ENCODE measurements around the gene UGT1A8. TPM values are rescaled to one million over a fixed set of nuclear protein-coding genes. Genes with fewer than 3 reads are reported as not detected.

UGT1A8 gene
- polyA plus RNA-seq, 1 of the 3 experiments (the other 2 are of a cell fraction): not detected

- no peak for DNase-seq
- Histone ChIP-seq H3K4me2 (no peak overlapping the region), H3K36me3 (replicated peaks in 1 of 2; ENCODE audit: control insufficient read depth in 1 of 2, insufficient read depth in 2 of 2, low read length in 1 of 2) (no peaks in the 10 kb centered on the region), H3F3A (replicated peaks; ENCODE audit: insufficient read depth) (no peaks in the 10 kb centered on the region), H3K4me3 (ENCODE audit: low read depth in 2 of 2, low read length in 1 of 2) (no peak overlapping the region), H3K27me3 (ENCODE audit: insufficient read depth) (no peaks in the 10 kb centered on the region), H3K27ac (ENCODE audit: low read depth in 2 of 2, low read length in 1 of 2) (peak overlapping the region; percentile 19 to 76; a peak in 2 of 4 replicates), H3K9me2 (no peaks in the 10 kb centered on the region), H4K20me1 (ENCODE audit: insufficient read depth) (no peaks in the 10 kb centered on the region), H2AFZ (ENCODE audit: low read depth) (no peak overlapping the region), H3K79me2 (ENCODE audit: insufficient read depth) (no peaks in the 10 kb centered on the region), H3K9me3 (no peaks in the 10 kb centered on the region), H3K4me1 (ENCODE audit: control insufficient read depth in 1 of 2, insufficient read depth in 2 of 2, low read depth in 1 of 2, low read length in 1 of 2) (peaks cover 0 to 3% of the 10 kb centered on the region in 2 experiments; a peak in 2 of 4 replicates), H3K9ac (no peak overlapping the region)
- 73% methylated on average over 8 of the region's 8 CpGs for WGBS (ENCODE audit: low lambda C conversion rate)
- TF ChIP-seq ELF1 (IDR thresholded peaks at IDR 0.05) (no peak), REST (IDR thresholded peaks at IDR 0.05; ENCODE audit: low read depth, low read length) (no peak), FOXM1 (IDR thresholded peaks at IDR 0.05; ENCODE audit: low read depth) (no peak), MAX (IDR thresholded peaks at IDR 0.05; ENCODE audit: low read depth) (no peak), GABPA (IDR thresholded peaks at IDR 0.05; ENCODE audit: low read depth) (no peak), GATA2 (CRISPR knock-in tag; IDR thresholded peaks at IDR 0.05) (no peak), NRF1 (IDR thresholded peaks at IDR 0.05; ENCODE audit: low read depth, low read length) (no peak), RXRA (IDR thresholded peaks at IDR 0.05; ENCODE audit: borderline replicate concordance, low read depth) (no peak), FOSL2 (IDR thresholded peaks at IDR 0.05; ENCODE audit: borderline replicate concordance, low read depth) (no peak), CHD2 (IDR thresholded peaks at IDR 0.05; ENCODE audit: low read length, partially characterized antibody) (no peak), ZBTB33 (IDR thresholded peaks at IDR 0.05; ENCODE audit: borderline replicate concordance, low read depth) (no peak), TAF1 (IDR thresholded peaks at IDR 0.05; ENCODE audit: borderline replicate concordance, low read depth, low read length) (no peak), POLR2AphosphoS5 (IDR thresholded peaks at IDR 0.05; ENCODE audit: low read depth, low read length) (no peak), SIN3A (IDR thresholded peaks at IDR 0.05; ENCODE audit: borderline replicate concordance, low read depth, low read length) (no peak), EZH2phosphoT487 (IDR thresholded peaks at IDR 0.05; ENCODE audit: borderline replicate concordance, low read depth) (no peak), MXI1 (IDR thresholded peaks at IDR 0.05; ENCODE audit: low read depth, low read length) (no peak), YY1 (IDR thresholded peaks at IDR 0.05; ENCODE audit: low read depth) (no peak), TCF12 (IDR thresholded peaks at IDR 0.05) (no peak), RAD21 (IDR thresholded peaks at IDR 0.05; ENCODE audit: low read length) (no peak), SMC3 (IDR thresholded peaks at IDR 0.05; ENCODE audit: low read depth, low read length) (no peak)
- POLR2A ChIA-PET: no interaction called here
- CTCF ChIA-PET: interaction anchor here (1.0 to 2.8 kb wide), 2 partner anchors 12 kb away, joined by 3 to 12 read pairs; partner anchors contain the start of gene UGT1A5
Observed at GRCh38 chr2:233699424-233700027, 82.1 kb downstream of the UGT1A8 start.

Data from SK-N-SH (cell line).